Liver (tissue), 9 donors: ENCODE data around the gene B3GALT4. TPM values are rescaled to one million over a fixed set of nuclear protein-coding genes. Genes with fewer than 3 reads are reported as not detected.

Experiments used
- DNase-seq: peaks from one replicate; pipeline ENCODE4 v3.0.0-alpha.2; 2017; ENCODE audit warnings: low spot score
- H3K27ac ChIP-seq, 2 donors: one replicate each; pipeline ENCODE4 v1.7.0; 2013; ENCODE audit warnings: inconsistent platforms in 2 of 2, low read length in 2 of 2, control low read depth in 1 of 2, low read depth in 1 of 2, mild to moderate bottlenecking in 1 of 2
- H3K27me3 ChIP-seq, 4 donors: one replicate each; pipeline versions ENCODE4 v1.6.1 to v1.7.0; 2013; ENCODE audit warnings: low read length in 3 of 4, inconsistent platforms in 1 of 4, mild to moderate bottlenecking in 1 of 4, moderate library complexity in 1 of 4; ENCODE audit not compliant: control insufficient read depth in 4 of 4, insufficient read depth in 4 of 4
- H3K36me3 ChIP-seq, 4 donors: one replicate each; pipeline versions ENCODE4 v1.6.1 to v1.7.0; 2013; ENCODE audit warnings: low read length in 3 of 4, mild to moderate bottlenecking in 3 of 4, low read depth in 1 of 4, moderate library complexity in 1 of 4; ENCODE audit not compliant: control insufficient read depth in 4 of 4, insufficient read depth in 3 of 4
- H3K4me1 ChIP-seq, 4 donors: one replicate each; pipeline versions ENCODE4 v1.6.1 to v1.7.0; 2013; ENCODE audit warnings: low read length in 3 of 4, mild to moderate bottlenecking in 3 of 4, moderate library complexity in 1 of 4; ENCODE audit not compliant: control insufficient read depth in 4 of 4, insufficient read depth in 4 of 4
- H3K4me3 ChIP-seq, 3 donors: one replicate each; pipeline versions ENCODE4 v1.6.1 to v1.7.0; 2013; ENCODE audit warnings: low read length in 3 of 3, control low read depth in 1 of 3, low read depth in 1 of 3, mild to moderate bottlenecking in 1 of 3
- H3K9ac ChIP-seq, 2 donors: one replicate each; pipeline ENCODE4 v1.7.0; 2013; ENCODE audit warnings: low read length in 2 of 2, mild to moderate bottlenecking in 2 of 2, moderate library complexity in 2 of 2, control low read depth in 1 of 2, low read depth in 1 of 2
- H3K9me3 ChIP-seq, 4 donors: one replicate each; pipeline versions ENCODE4 v1.6.1 to v1.7.0; 2013; ENCODE audit warnings: low read length in 3 of 4; ENCODE audit not compliant: control insufficient read depth in 4 of 4
- CTCF ChIP-seq: fragments of 150-350 bp; IDR thresholded peaks from 2 replicates; pipeline ENCODE4 v1.5.1; 2017; ENCODE audit warnings: improper control_type of control experiment, low read depth, low read length; ENCODE audit not compliant: missing input control
- EGR1 ChIP-seq, 2 donors: IDR thresholded peaks; 2 replicates each; pipeline ENCODE4 v1.6.1; 2016 to 2018; ENCODE audit warnings: antibody characterized with exemption in 2 of 2, low read depth in 2 of 2
- FOXA1 ChIP-seq: IDR thresholded peaks from 2 replicates; pipeline ENCODE4 v1.6.1; 2016; ENCODE audit warnings: antibody characterized with exemption
- FOXA2 ChIP-seq: IDR thresholded peaks from 2 replicates; pipeline ENCODE4 v1.6.1; 2016; ENCODE audit warnings: antibody characterized with exemption
- GABPA ChIP-seq, 2 donors: IDR thresholded peaks in 1 of 2; conservative IDR thresholded peaks in 1 of 2; 2 replicates each; pipeline ENCODE4 v1.6.1; 2016; ENCODE audit warnings: antibody characterized with exemption in 2 of 2, mild to moderate bottlenecking in 1 of 2, moderate library complexity in 1 of 2
- HNF4A ChIP-seq, 2 donors: conservative IDR thresholded peaks; 2 replicates each; pipeline ENCODE4 v1.6.1; 2016; ENCODE audit warnings: antibody characterized with exemption in 2 of 2, mild to moderate bottlenecking in 2 of 2
- HNF4G ChIP-seq: IDR thresholded peaks from 2 replicates; pipeline ENCODE4 v1.6.1; 2016; ENCODE audit warnings: antibody characterized with exemption
- JUND ChIP-seq, 2 donors: IDR thresholded peaks; 2 replicates each; pipeline ENCODE4 v1.6.1; 2016; ENCODE audit warnings: antibody characterized with exemption in 2 of 2
- MAX ChIP-seq: IDR thresholded peaks from 2 replicates; pipeline ENCODE4 v1.6.1; 2016; ENCODE audit warnings: antibody characterized with exemption
- RAD21 ChIP-seq, 2 donors: IDR thresholded peaks; 2 replicates each; pipeline ENCODE4 v1.6.1; 2016; ENCODE audit warnings: antibody characterized with exemption in 2 of 2, mild to moderate bottlenecking in 2 of 2
- REST ChIP-seq: IDR thresholded peaks from 2 replicates; pipeline ENCODE4 v1.6.1; 2016; ENCODE audit warnings: antibody characterized with exemption, mild to moderate bottlenecking
- RXRA ChIP-seq, 2 donors: IDR thresholded peaks; 2 replicates each; pipeline ENCODE4 v1.6.1; 2017 to 2018; ENCODE audit warnings: antibody characterized with exemption in 2 of 2, mild to moderate bottlenecking in 1 of 2
- TAF1 ChIP-seq: conservative IDR thresholded peaks from 2 replicates; pipeline ENCODE4 v1.6.1; 2016; ENCODE audit warnings: antibody characterized with exemption, mild to moderate bottlenecking
- WGBS: extraction: QIAGEN DNeasy Blood & Tissue Kit; methylation state at CpG from one replicate; pipeline ENCODE4 v1.1.7; 2013; 5-methylcytosine and 5-hydroxymethylcytosine counted together
- polyA plus RNA-seq, 2 donors: library from polyadenylated mRNA; stranded (reverse) in 1 of 2; unstranded in 1 of 2; fragments of 200-250 nt in 1 of 2; fragments of >200 nt in 1 of 2; fragmentation: Nextera tagmentation in 1 of 2; extraction: Ambion mirVana in 1 of 2; gene quantifications; one replicate each; pipeline versions ENCODE4 v1.2.1 to v1.2.3, GENCODE V29; 2013 to 2015
- total RNA-seq, 2 donors: library from RNA; depleted of rRNA; stranded (reverse); fragments of >200 nt; gene quantifications; one replicate each; pipeline ENCODE4 v1.2.3, GENCODE V29; 2014
- donor health status: healthy.
- donor health status: healthy.
- donor health status: healthy.
- donor health status: healthy.
- donor health status: healthy.

B3GALT4 gene
- total and polyA plus RNA-seq, 4 donors = 1.5 to 2.7 (median 1.9) TPM

- no peak overlapping the region for H3K9ac ChIP-seq
- peaks cover 7 to 22% (median 20%) of the 10 kb centered on the region in 4 donors for H3K4me1 ChIP-seq
- peaks cover 6 to 24% (median 12%) of the 10 kb centered on the region in 4 donors for H3K36me3 ChIP-seq
- WGBS = 88% methylated on average over 3 of the region's 3 CpGs
- TF ChIP-seq GABPA (IDR thresholded peaks at IDR 0.05 in 1 of 2, conservative IDR thresholded peaks at IDR 0.05 in 1 of 2) (no peak), EGR1 (IDR thresholded peaks at IDR 0.05; ENCODE audit: low read depth in 2 of 2) (no peak), MAX (no peak), RAD21 (IDR thresholded peaks at IDR 0.05) (no peak), FOXA1 (no peak), HNF4G (no peak), TAF1 (no peak)
- H3K4me3 ChIP-seq = no peak overlapping the region
- no peaks in the 10 kb centered on the region for H3K9me3 ChIP-seq
- no peaks in the 10 kb centered on the region for H3K27me3 ChIP-seq
- no peak for DNase-seq
- H3K27ac ChIP-seq = no peak overlapping the region
These were observed 25.0 kb downstream of the B3GALT4 start for GRCh38 chr6:33301877-33302276.

- no peak for DNase-seq
- Histone ChIP-seq H3K36me3 (peaks cover 6 to 24% (median 15%) of the 10 kb centered on the region in 4 donors), H3K4me3 (no peak overlapping the region), H3K9ac (no peak overlapping the region), H3K9me3 (no peaks in the 10 kb centered on the region), H3K4me1 (peaks cover 4 to 9% (median 7%) of the 10 kb centered on the region in 4 donors), H3K27ac (no peak overlapping the region), H3K27me3 (no peaks in the 10 kb centered on the region)
- WGBS = 94% methylated on average over 16 of the region's 16 CpGs
- no peak for TF ChIP-seq TAF1
- no peak for TF ChIP-seq RXRA (IDR thresholded peaks at IDR 0.05)
- TF ChIP-seq CTCF = no peak
- no peak for TF ChIP-seq HNF4A (conservative IDR thresholded peaks at IDR 0.05)
- no peak for TF ChIP-seq JUND (IDR thresholded peaks at IDR 0.05)
These were observed 27.3 kb downstream of the B3GALT4 start for GRCh38 chr6:33304216-33304615.

GRCh38 chr6:33305052-33305451, 28.1 kb downstream of the B3GALT4 start:
- peaks cover 2 to 5% (median 4%) of the 10 kb centered on the region in 4 donors for H3K4me1 ChIP-seq
- H3K9ac ChIP-seq = no peak overlapping the region
- H3K27me3 ChIP-seq = no peaks in the 10 kb centered on the region
- WGBS = 91% methylated on average over 8 of the region's 8 CpGs
- no peak overlapping the region for H3K27ac ChIP-seq
- TF ChIP-seq REST (no peak), FOXA1 (no peak), HNF4A (conservative IDR thresholded peaks at IDR 0.05) (no peak), TAF1 (no peak), FOXA2 (no peak)
- DNase-seq = no peak
- peaks cover 6 to 24% (median 15%) of the 10 kb centered on the region in 4 donors for H3K36me3 ChIP-seq
- H3K9me3 ChIP-seq = no peaks in the 10 kb centered on the region
- H3K4me3 ChIP-seq = no peak overlapping the region
